ENCODE measurements around the gene EGFL8.

Gene EGFL8

GRCh38 chr6:32147401-32148132, 16.8 kb upstream of the EGFL8 start:
- H3K4me3 ChIP-seq (ENCODE audit: low read length, poor library complexity, severe bottlenecking), result no peak overlapping the region
- H3K36me3 ChIP-seq (ENCODE audit: insufficient read depth, low read length), result no peaks in the 10 kb centered on the region
- H3K27me3 ChIP-seq (ENCODE audit: insufficient read depth, low read length, poor library complexity, severe bottlenecking), result no peaks in the 10 kb centered on the region
- no peaks in the 10 kb centered on the region for H3K9me2 ChIP-seq (replicated peaks; ENCODE audit: low read depth, low read length)
- H3K4me1 ChIP-seq (ENCODE audit: insufficient read depth, low read length, poor library complexity, severe bottlenecking), result no peaks in the 10 kb centered on the region
- H2AFZ ChIP-seq (ENCODE audit: low read length), result no peak overlapping the region
- TF ChIP-seq EZH2phosphoT487 (IDR thresholded peaks at IDR 0.05; ENCODE audit: borderline replicate concordance) (no peak), CTCF (conservative IDR thresholded peaks at IDR 0.05; ENCODE audit: low read length) (peak; percentile 27; the same call in 1 of the 2 replicates)
- H3F3A ChIP-seq (ENCODE audit: low read depth), result no peaks in the 10 kb centered on the region
- no peak overlapping the region for H3K4me2 ChIP-seq (ENCODE audit: low read depth, low read length, poor library complexity, severe bottlenecking)
- no peak overlapping the region for H3K9ac ChIP-seq (ENCODE audit: low read depth, low read length, poor library complexity, severe bottlenecking)
- H4K20me1 ChIP-seq (ENCODE audit: insufficient read depth, low read length, poor library complexity, severe bottlenecking), result no peaks in the 10 kb centered on the region
- H3K79me2 ChIP-seq (ENCODE audit: insufficient read depth, low read length), result no peaks in the 10 kb centered on the region
- H3K9me3 ChIP-seq (ENCODE audit: insufficient read depth, low read depth, low read length), result no peaks in the 10 kb centered on the region

DNA sequence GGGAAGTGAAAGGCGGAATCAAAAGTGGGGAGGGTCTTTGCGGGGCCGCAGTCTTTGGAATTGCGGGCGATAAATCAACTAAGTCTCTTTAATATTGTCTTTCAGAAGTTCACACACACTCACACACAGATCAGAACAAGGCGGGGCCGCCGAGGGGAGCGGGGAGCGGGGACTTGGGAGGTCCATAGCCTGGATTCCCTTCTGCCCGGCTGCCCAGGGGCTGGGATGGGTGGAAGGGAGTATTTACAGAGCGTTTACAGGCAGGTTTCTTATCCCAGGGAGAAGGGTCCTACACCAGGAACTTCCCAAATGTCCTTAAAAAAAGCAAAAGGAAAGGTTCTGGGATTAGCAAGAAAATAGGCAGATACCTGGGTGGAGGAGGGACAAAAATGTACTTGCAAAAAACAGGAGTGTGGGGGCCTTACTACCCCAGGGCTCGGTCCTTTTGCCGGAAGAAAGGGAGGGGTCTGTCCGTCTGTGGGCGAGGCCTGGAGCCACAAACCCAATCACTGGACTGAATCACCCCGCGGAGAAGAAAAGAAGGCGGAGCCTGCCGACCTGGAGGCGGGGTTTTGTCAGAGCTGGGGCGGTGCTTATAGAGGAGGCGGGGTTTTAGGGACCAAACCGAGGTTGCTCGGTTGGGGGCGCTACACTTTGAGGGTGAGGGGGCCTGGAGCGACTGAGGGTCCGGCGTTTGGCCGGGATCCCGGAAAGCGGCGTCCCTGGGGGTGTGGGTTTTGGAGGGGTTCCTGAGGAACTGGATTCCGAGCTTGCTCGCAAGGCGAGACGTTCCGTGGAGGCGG, 15.9 kb upstream of the EGFL8 start:
- Histone ChIP-seq H4K20me1 (ENCODE audit: insufficient read depth, low read length, poor library complexity, severe bottlenecking) (no peaks in the 10 kb centered on the region), H2AFZ (ENCODE audit: low read length) (no peak overlapping the region), H3K9ac (ENCODE audit: low read depth, low read length, poor library complexity, severe bottlenecking) (no peak overlapping the region), H3K36me3 (ENCODE audit: insufficient read depth, low read length) (no peaks in the 10 kb centered on the region), H3K27me3 (ENCODE audit: insufficient read depth, low read length, poor library complexity, severe bottlenecking) (no peaks in the 10 kb centered on the region), H3K9me3 (ENCODE audit: insufficient read depth, low read depth, low read length) (no peaks in the 10 kb centered on the region), H3K9me2 (replicated peaks; ENCODE audit: low read depth, low read length) (no peaks in the 10 kb centered on the region), H3K79me2 (ENCODE audit: insufficient read depth, low read length) (no peaks in the 10 kb centered on the region), H3F3A (ENCODE audit: low read depth) (no peaks in the 10 kb centered on the region), H3K4me1 (ENCODE audit: insufficient read depth, low read length, poor library complexity, severe bottlenecking) (peaks cover 6% of the 10 kb centered on the region), H3K4me2 (ENCODE audit: low read depth, low read length, poor library complexity, severe bottlenecking) (no peak overlapping the region), H3K4me3 (ENCODE audit: low read length, poor library complexity, severe bottlenecking) (no peak overlapping the region)
- TF ChIP-seq EZH2phosphoT487 (IDR thresholded peaks at IDR 0.05; ENCODE audit: borderline replicate concordance), result no peak
- no peak for TF ChIP-seq CTCF (conservative IDR thresholded peaks at IDR 0.05; ENCODE audit: low read length)

DNA sequence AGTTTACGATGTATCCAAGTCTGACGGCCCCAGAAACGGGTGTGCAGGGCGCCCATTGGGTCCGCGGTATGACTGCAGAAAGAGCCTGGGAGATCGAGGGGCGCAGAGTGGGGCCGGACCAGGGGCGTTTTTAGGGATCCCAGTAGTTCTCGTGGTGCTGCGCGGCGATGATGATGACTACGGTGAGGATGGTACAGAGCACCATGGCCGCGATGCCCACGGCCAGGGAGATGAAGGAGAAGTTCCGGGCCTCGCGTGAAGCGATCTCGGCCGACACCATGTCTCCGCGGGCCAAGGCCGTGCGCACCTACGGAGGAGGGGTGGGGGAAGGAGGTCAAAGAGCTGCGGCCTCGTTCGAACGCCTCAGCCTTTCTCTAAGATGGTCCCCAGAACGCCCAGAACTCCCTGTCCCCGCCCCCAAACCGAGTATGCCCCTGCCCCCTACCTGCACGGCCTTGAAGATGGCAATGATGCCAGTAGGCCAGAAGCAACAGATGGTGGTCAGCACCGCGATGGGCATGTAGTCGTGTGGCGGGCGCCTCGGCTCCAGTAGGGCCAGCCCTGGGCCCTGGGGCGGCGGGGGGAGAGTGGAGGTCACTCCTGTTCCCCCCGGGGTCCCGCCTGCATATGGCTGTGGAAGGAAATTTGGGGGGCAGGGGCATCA, 15.2 kb upstream of the EGFL8 start:
- H3K27me3 ChIP-seq (ENCODE audit: insufficient read depth, low read length, poor library complexity, severe bottlenecking), result no peaks in the 10 kb centered on the region
- no peak overlapping the region for H3K4me2 ChIP-seq (ENCODE audit: low read depth, low read length, poor library complexity, severe bottlenecking)
- peaks cover 8% of the 10 kb centered on the region for H3K4me1 ChIP-seq (ENCODE audit: insufficient read depth, low read length, poor library complexity, severe bottlenecking)
- H3K9me2 ChIP-seq (replicated peaks; ENCODE audit: low read depth, low read length), result no peaks in the 10 kb centered on the region
- H3K79me2 ChIP-seq (ENCODE audit: insufficient read depth, low read length), result no peaks in the 10 kb centered on the region
- no peaks in the 10 kb centered on the region for H4K20me1 ChIP-seq (ENCODE audit: insufficient read depth, low read length, poor library complexity, severe bottlenecking)
- no peak overlapping the region for H3K4me3 ChIP-seq (ENCODE audit: low read length, poor library complexity, severe bottlenecking)
- no peak overlapping the region for H2AFZ ChIP-seq (ENCODE audit: low read length)
- no peak for TF ChIP-seq EZH2phosphoT487 (IDR thresholded peaks at IDR 0.05; ENCODE audit: borderline replicate concordance)
- TF ChIP-seq CTCF (conservative IDR thresholded peaks at IDR 0.05; ENCODE audit: low read length), result no peak
- no peaks in the 10 kb centered on the region for H3F3A ChIP-seq (ENCODE audit: low read depth)
- no peak overlapping the region for H3K9ac ChIP-seq (ENCODE audit: low read depth, low read length, poor library complexity, severe bottlenecking)
- H3K9me3 ChIP-seq (ENCODE audit: insufficient read depth, low read depth, low read length), result no peaks in the 10 kb centered on the region
- H3K36me3 ChIP-seq (ENCODE audit: insufficient read depth, low read length), result no peaks in the 10 kb centered on the region

All from Loucy (cell line).